Astrocyte of the spinal cord (primary cell): Measurements from ENCODE around the gene FARP1.
A peak's percentile ranks its signal among the peaks of the same experiment; 100 is the strongest.

Experiments used
- DNase-seq: peaks from one replicate; pipeline ENCODE4 v3.0.0; 2011; ENCODE audit warnings: low read depth, low spot score
- H3K4me3 ChIP-seq: 2 replicates; pipeline ENCODE4 v1.5.1; 2011; ENCODE audit warnings: low read depth, mild to moderate bottlenecking, low read length, moderate library complexity
- CTCF ChIP-seq: IDR thresholded peaks from 2 replicates; pipeline ENCODE4 v1.5.1; 2012; ENCODE audit warnings: low read depth, mild to moderate bottlenecking, low read length, inconsistent platforms
- in situ Hi-C: cut with HindIII; loops from 2 replicates; pipeline ENCODE4 v1.10.0; 2017; ENCODE audit warnings: low sequenced_read_pairs

Gene FARP1

GRCh38 chr13:98220271-98220791 is 77.4 kb downstream of the FARP1 start:
- no peak for DNase-seq

GRCh38 chr13:98221234-98221633 is 78.3 kb downstream of the FARP1 start:
- in situ Hi-C loops = no loop called here
- no peak for TF ChIP-seq CTCF
- no peak for DNase-seq
- no peak overlapping the region for H3K4me3 ChIP-seq

More at GRCh38 chr13:98220271-98220791, 77.4 kb downstream of the FARP1 start:
- no peak for TF ChIP-seq CTCF
- no peak overlapping the region for H3K4me3 ChIP-seq
- in situ Hi-C loops = no loop called here

GRCh38 chr13:98222081-98222554 is 79.2 kb downstream of the FARP1 start:
- no peak overlapping the region for H3K4me3 ChIP-seq
- no peak for TF ChIP-seq CTCF
- peak; percentile 58 for DNase-seq
- in situ Hi-C loops = no loop called here

GRCh38 chr13:98222816-98223215 is 79.9 kb downstream of the FARP1 start:
- in situ Hi-C loops = no loop called here
- no peak overlapping the region for H3K4me3 ChIP-seq
- TF ChIP-seq CTCF = no peak
- no peak for DNase-seq

GRCh38 chr13:98223741-98224140 is 80.8 kb downstream of the FARP1 start:
- in situ Hi-C loops = no loop called here
- no peak for TF ChIP-seq CTCF

GRCh38 chr13:98224557-98224956 is 81.7 kb downstream of the FARP1 start:
- in situ Hi-C loops = no loop called here
- TF ChIP-seq CTCF = no peak
- H3K4me3 ChIP-seq = no peak overlapping the region
- DNase-seq = no peak

More at GRCh38 chr13:98223741-98224140, 80.8 kb downstream of the FARP1 start:
- no peak overlapping the region for H3K4me3 ChIP-seq
- DNase-seq = no peak
